Esophagus squamous epithelium (tissue), 5 donors: ENCODE results near the gene NR2F2. TPM values are rescaled to one million over a fixed set of nuclear protein-coding genes. Genes with fewer than 3 reads are reported as not detected.

Source experiments
- DNase-seq: peaks from one replicate; lab custom pipeline; 2025; lab: John Stamatoyannopoulos, UW
- H3K27ac ChIP-seq, 4 donors: fragments of 200-600 bp; sonication (generic); one replicate each; pipeline ENCODE4 v1.5.1; 2016 to 2019; ENCODE audit warnings: mild to moderate bottlenecking in 1 of 4
- H3K27me3 ChIP-seq, 4 donors: fragments of 200-600 bp; sonication (generic); 1 replicate in 3 of 4; 2 replicates in 1 of 4; pipeline versions ENCODE4 v1.5.1 to v1.6.0; 2017 to 2021; ENCODE audit warnings: antibody characterized with exemption in 1 of 4
- H3K36me3 ChIP-seq, 3 donors: fragments of 200-600 bp; sonication (generic); one replicate each; pipeline ENCODE4 v1.5.1; 2016 to 2019
- H3K4me1 ChIP-seq, 3 donors: fragments of 200-600 bp; sonication (generic); one replicate each; pipeline ENCODE4 v1.5.1; 2017 to 2019
- H3K4me3 ChIP-seq, 4 donors: fragments of 200-600 bp; sonication (generic); 1 replicate in 3 of 4; 2 replicates in 1 of 4; pipeline ENCODE4 v1.5.1; 2016 to 2019; ENCODE audit warnings: mild to moderate bottlenecking in 2 of 4, moderate library complexity in 1 of 4
- H3K9me3 ChIP-seq, 3 donors: fragments of 200-600 bp; sonication (generic); one replicate each; pipeline ENCODE4 v1.5.1; 2016 to 2019
- POLR2A ChIP-seq, 4 donors: fragments of 450-650 bp; IDR thresholded peaks; one replicate each; pipeline ENCODE4 v1.6.1; 2017; ENCODE audit warnings: antibody characterized with exemption in 4 of 4, mild to moderate bottlenecking in 4 of 4, moderate library complexity in 3 of 4
- WGBS, 2 donors: methylation state at CpG; one replicate each; pipeline ENCODE4 v1.1.5; 2018; 5-methylcytosine and 5-hydroxymethylcytosine counted together
- intact Hi-C: fragments of 100-400 bp; cut with DNase I; formaldehyde crosslinking; loops from one replicate; pipeline ENCODE4 v1.15.0; 2022
- total RNA-seq, 4 donors: library from RNA; depleted of rRNA; stranded (reverse); fragments of >200 nt; gene quantifications; one replicate each; pipeline ENCODE4 v1.1.0, GENCODE V29; 2016
- TF ChIP-seq, protein P1 (sequence below), 6 experiments: fragments of 450-650 bp in 4 of 6; fragments of 200-600 bp in 2 of 6; sonication (generic) in 2 of 6; IDR thresholded peaks; one replicate each; pipeline ENCODE4 v1.5.1; 2016 to 2019; ENCODE audit warnings: antibody characterized with exemption in 6 of 6, mild to moderate bottlenecking in 4 of 6, moderate library complexity in 4 of 6
- donor health status: DM: yes; HTN: yes; CAD: no.

The NR2F2 gene
- total RNA-seq, 4 donors from 2014 or later = 3.7 to 15.6 (median 6.4) TPM

DNA sequence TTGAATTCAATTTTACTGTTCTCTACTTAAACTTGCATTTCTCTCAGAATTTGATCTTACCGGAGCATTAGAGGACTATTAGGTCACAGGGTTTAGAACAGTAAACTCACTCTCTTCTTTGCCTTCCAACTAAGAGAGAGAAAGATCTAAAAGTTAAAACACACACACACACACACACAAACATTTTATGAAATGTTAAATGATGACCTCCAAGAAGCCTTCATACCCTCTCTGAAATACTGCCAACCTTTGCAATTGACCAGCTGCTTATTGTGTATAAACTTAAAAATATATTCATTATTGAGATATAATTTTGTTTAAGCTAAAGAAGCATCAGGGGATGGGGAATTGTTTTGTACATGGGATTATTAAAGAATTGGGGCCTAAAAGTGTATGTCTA, 15.5 kb upstream of the NR2F2 start:
- 70 to 81% methylated on average over 1 of the region's 1 CpG for WGBS, 2 donors
- no peak for DNase-seq
- Histone ChIP-seq H3K4me3 (no peak overlapping the region), H3K27ac (no peak overlapping the region), H3K36me3 (no peaks in the 10 kb centered on the region), H3K4me1 (peaks cover 0 to 20% (median 5%) of the 10 kb centered on the region in 3 donors), H3K27me3 (peaks cover 0 to 42% (median 0%) of the 10 kb centered on the region in 4 donors), H3K9me3 (no peaks in the 10 kb centered on the region)
- intact Hi-C loops = no loop called here
- no peak for TF ChIP-seq POLR2A (IDR thresholded peaks at IDR 0.05)
- TF ChIP-seq, protein P1, sequence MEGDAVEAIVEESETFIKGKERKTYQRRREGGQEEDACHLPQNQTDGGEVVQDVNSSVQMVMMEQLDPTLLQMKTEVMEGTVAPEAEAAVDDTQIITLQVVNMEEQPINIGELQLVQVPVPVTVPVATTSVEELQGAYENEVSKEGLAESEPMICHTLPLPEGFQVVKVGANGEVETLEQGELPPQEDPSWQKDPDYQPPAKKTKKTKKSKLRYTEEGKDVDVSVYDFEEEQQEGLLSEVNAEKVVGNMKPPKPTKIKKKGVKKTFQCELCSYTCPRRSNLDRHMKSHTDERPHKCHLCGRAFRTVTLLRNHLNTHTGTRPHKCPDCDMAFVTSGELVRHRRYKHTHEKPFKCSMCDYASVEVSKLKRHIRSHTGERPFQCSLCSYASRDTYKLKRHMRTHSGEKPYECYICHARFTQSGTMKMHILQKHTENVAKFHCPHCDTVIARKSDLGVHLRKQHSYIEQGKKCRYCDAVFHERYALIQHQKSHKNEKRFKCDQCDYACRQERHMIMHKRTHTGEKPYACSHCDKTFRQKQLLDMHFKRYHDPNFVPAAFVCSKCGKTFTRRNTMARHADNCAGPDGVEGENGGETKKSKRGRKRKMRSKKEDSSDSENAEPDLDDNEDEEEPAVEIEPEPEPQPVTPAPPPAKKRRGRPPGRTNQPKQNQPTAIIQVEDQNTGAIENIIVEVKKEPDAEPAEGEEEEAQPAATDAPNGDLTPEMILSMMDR (IDR thresholded peaks at IDR 0.05) = no peak

DNA sequence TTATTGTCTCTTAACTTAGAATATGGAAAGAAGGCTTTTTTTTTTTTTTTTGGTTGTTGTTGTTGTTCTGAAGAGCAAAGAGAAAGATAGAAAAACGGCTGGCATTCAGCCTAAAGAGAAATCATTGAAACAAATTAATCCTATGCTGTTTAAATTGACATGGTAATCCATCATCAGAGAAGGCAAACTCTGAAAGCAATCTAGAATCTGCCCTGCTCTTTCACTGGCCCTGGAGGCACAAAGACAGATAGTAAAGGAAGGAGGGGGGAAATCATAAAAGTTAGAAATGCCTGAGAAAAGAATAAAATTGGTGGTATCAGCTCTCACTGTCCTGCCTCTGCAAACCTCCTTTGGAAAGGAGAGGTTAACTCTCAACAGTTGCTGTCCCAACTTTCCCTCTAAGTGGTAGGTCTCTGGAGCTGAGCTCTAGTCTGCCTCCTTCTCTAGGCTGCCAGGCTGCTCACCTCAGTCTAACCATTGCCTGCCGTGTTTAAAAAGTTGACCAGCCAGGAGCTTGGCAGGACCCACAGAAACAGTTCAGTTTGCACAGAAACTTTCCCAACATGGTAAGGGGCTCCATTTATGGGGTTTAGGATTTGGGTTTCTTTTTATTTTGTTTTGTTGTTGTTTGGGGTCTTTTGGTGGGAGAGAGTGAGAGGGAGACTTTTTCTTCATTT, 13.4 kb upstream of the NR2F2 start:
- Histone ChIP-seq H3K9me3 (no peaks in the 10 kb centered on the region), H3K27ac (peak overlapping the region in 3 of 4 donors; percentile 43 to 94 (median 93)), H3K4me3 (peak overlapping the region in 1 of 4 donors; percentile 33), H3K27me3 (peaks cover 0 to 58% (median 4%) of the 10 kb centered on the region in 4 donors), H3K4me1 (peaks cover 4 to 35% (median 5%) of the 10 kb centered on the region in 3 donors), H3K36me3 (no peaks in the 10 kb centered on the region)
- TF ChIP-seq POLR2A (IDR thresholded peaks at IDR 0.05) = no peak
- TF ChIP-seq, protein P1 (IDR thresholded peaks at IDR 0.05) = no peak
- intact Hi-C loops = no loop called here
- DNase-seq = no peak
- 28 to 31% methylated on average over 2 of the region's 2 CpGs for WGBS, 2 donors

DNA sequence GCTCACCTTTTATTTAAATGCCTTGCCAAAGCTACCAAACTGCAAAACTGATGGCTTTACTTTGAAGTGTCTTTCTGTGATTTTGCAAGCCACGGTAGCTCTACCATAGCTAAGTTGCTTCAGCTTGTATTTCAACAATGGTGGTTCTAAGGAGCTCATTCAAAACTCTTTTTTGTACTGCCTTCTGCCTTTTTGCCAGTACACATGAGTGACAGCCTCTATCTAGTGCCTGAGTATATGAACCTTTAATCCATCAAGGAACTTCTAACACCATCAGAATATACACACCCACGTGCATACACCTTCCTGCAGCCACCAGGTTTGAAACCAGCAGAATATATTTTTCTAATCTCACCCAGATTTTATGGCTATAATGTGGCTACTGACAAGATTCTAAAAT, 10.4 kb upstream of the NR2F2 start:
- intact Hi-C loops = no loop called here
- Histone ChIP-seq H3K27me3 (peaks cover 0 to 81% (median 4%) of the 10 kb centered on the region in 4 donors), H3K4me1 (peaks cover 5 to 46% (median 6%) of the 10 kb centered on the region in 3 donors), H3K4me3 (peak overlapping the region in 3 of 4 donors; percentile 30 to 53 (median 53)), H3K27ac (peak overlapping the region in 3 of 4 donors; percentile 54 to 94 (median 93)), H3K36me3 (no peaks in the 10 kb centered on the region), H3K9me3 (no peaks in the 10 kb centered on the region)
- whole genome bisulfite sequencing, 2 donors = 63 to 74% methylated on average over 2 of the region's 2 CpGs
- no peak for TF ChIP-seq POLR2A (IDR thresholded peaks at IDR 0.05)
- no peak for DNase-seq

DNA sequence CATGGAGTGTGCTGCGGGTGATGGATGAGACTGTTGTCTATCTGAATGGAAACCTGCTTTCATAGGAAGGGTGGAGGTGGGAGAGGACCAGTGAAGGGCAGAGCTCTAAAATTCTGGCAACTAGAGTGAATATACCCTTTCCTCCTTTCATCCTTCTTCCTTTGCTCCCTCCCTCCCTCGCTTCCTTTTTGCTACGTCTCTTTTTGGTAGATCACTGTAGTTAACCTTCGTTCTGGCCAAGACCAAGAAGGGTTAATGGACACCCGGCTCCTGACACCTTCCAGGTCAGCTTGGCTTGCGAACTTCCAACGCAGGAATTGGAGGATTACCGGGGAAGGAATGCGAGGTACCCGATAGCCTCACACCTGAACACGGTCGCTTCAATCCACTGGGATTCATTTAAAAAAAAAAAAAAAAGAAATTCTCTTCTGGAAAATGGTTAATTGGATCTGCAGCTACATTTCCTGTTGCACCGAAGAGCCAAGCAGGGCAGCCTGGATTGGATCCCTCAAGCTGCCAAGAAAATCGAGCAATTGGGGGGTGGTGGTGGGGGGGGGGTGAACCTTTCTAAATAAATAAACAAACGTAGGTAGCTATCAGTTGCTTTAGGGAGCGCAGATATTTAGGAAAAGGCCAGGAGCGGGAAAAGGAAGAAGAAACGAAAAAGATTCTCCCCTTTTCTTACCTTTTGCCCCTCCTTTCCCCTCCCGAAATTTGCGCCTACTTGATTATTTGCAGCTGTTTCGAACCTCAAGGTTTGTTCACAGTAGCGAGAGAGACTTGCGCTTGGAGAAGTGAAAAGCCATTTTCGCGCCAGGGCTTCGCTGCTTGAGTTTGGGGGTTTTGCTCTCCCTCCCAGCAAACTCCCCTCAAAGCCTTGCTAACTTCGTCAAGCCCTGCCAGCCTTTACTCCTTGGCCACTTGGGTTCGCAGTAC, 9.5 kb upstream of the NR2F2 start:
- 28% methylated on average over 26 to 27 of the region's 28 CpGs for whole genome bisulfite sequencing, 2 donors
- peak overlapping the region; percentile 25 to 62 (median 53) for H3K4me3 ChIP-seq
- no peaks in the 10 kb centered on the region for H3K9me3 ChIP-seq
- peaks cover 5 to 46% (median 6%) of the 10 kb centered on the region in 3 donors for H3K4me1 ChIP-seq
- DNase-seq = no peak
- H3K27ac ChIP-seq = peak overlapping the region; percentile 78 to 97 (median 94)
- TF ChIP-seq POLR2A (IDR thresholded peaks at IDR 0.05) = peak in 1 of 4 donors; percentile 29
- TF ChIP-seq, protein P1 (IDR thresholded peaks at IDR 0.05) = no peak
- peaks cover 0 to 90% (median 4%) of the 10 kb centered on the region in 4 donors for H3K27me3 ChIP-seq
- H3K36me3 ChIP-seq = no peaks in the 10 kb centered on the region
- intact Hi-C loops = no loop called here

DNA sequence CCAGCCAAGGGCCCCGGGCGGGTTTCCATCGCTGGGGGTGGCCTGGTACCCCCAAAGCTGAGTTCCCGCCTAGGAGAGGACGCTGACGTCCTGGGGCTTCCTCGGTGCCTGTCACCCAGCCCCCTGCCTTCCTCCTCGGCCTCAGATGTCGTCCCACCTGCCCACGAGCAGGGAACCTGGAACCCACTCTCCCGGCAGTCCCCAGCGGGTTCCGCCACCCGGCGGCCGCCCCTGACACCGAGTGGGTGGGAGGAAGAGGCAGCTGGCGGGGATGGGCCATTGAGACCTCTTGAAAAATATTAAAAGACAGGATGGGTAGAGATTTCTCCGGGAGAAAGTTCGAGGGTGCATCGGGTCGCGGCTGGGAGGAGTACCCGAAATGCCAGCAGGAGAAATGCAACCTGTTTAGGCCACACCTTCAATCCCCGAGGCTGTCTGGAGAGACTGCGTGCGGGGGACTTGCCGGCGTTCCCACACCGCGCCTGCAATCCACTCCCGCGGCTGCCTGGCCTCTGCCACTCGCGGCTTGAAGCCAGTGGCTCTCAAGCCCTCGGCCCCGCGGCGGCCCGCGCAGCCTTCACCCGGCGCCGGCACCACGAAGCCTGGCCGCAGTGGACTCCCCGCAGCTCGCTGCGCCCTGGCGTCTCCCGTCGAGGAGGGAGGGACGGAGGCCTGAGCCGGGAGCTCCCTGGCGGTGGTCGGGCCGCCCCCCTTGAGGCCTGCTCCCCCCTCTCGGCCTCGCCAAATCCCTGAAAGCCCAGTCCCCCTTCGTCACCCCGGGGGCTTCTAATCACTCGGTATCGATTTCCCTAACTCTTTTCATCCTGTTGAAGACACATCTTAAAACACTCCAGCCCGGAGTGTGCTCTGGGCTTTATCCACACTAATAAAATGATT, 8.6 kb upstream of the NR2F2 start:
- peaks cover 0 to 95% (median 8%) of the 10 kb centered on the region in 4 donors for H3K27me3 ChIP-seq
- H3K4me3 ChIP-seq = peak overlapping the region; percentile 25 to 62 (median 53)
- TF ChIP-seq, protein P1 (IDR thresholded peaks at IDR 0.05) = peak in 1 of 6 experiments; percentile 14
- TF ChIP-seq POLR2A (IDR thresholded peaks at IDR 0.05) = no peak
- intact Hi-C loops = no loop called here
- H3K27ac ChIP-seq = peak overlapping the region; percentile 78 to 97 (median 94)
- no peaks in the 10 kb centered on the region for H3K9me3 ChIP-seq
- DNase-seq = no peak
- 6 to 13% methylated on average over 19 to 31 of the region's 64 CpGs for WGBS, 2 donors
- no peaks in the 10 kb centered on the region for H3K36me3 ChIP-seq
- peaks cover 6 to 54% (median 11%) of the 10 kb centered on the region in 3 donors for H3K4me1 ChIP-seq
